ENCODE data around the gene BHLHE41. TPM values are rescaled to one million over a fixed set of nuclear protein-coding genes. Genes with fewer than 3 reads are reported as not detected.

Gene BHLHE41
- 0.42 to 0.86 TPM (median 0.71 TPM) in 5 replicates for total RNA-seq (2022; extraction: Qiagen RNA extraction; ENCODE audit: low read depth)

DNA sequence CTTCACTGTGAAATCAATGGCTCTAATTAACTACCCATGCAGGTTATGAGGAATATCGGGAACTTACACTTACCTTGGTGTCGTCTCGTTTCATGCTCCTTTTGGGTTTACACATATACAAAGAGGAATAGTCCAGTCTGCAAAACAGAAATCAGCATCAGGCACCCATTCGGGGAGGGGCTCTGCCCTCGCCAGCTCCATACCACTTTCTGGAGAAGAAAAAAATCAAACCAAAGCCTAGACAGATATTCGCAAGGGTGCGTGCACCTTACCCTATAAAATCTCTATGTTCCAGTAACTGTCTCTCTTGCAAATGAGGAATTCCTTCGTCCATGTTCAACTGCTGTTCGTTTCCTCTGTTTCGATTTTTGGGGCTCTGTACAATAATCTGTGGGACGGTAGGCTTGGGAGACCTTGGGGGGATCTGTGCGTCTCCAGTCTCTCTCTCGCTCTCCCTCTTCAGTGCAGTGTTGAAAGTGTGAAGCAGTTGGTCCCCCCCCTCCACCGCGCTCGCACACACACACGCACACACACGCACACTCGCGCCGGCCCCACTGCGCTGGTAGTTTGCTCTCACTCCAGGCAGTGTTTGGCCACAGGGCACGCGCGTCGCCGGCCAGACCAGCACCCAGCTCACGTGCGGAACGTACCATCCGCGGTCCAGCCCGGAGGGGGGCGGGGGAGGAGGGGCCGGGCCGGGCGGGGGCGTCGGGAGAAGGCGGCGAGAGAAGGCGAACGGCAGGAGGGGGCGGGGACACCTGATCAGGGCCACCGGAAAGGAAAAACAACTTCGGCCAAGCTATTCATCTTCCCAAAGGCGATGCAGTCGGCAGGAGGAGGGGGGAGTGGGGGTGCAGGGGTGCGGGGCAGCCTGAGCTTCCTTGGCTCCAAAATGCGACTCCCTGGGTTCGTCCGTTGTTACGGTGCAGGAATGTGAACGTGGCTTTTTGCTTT is at the start of gene BHLHE41:
TSS of gene BHLHE41 (minus strand) at position 592 of the 954 bp plus-strand sequence. CDS start at position 334, 258 bp downstream.

Other genes with a start within 250 kb of the BHLHE41 start
- gene RASSF8, start 166.4 kb downstream of the BHLHE41 start, total RNA-seq (2022; extraction: Qiagen RNA extraction; ENCODE audit: low read depth), result 5.6 to 10.5 TPM (median 9.0 TPM) in 5 replicates
- gene SSPN, start 70.5 kb upstream of the BHLHE41 start, total RNA-seq (2022; extraction: Qiagen RNA extraction; ENCODE audit: low read depth), result 0.25 to 1.1 TPM (median 0.77 TPM) in 5 replicates